Activated CD8-positive, alpha-beta memory T cell treated with anti-CD3 and anti-CD28 coated beads, Interleukin-2, amount 50 U/mL, for 1 hour (primary cell): ENCODE results near the gene CDC7.
"Not testable (repeated sequence)": the region's sequence is repeated elsewhere in the genome, so short reads cannot be mapped to it uniquely, and the experiment has no call there.

Experiments
- DNase-seq: peaks from one replicate; pipeline ENCODE4 v3.0.0-alpha.2; 2020; ENCODE audit errors: extremely low read depth

The CDC7 gene

GRCh38 chr1:91500756-91501522 lies at the start of gene CDC7:
Gene CDC7, plus strand, starts transcription at chr1:91500851. Its CDS starts 866 bp downstream, at chr1:91501717.
- DNase-seq, result peak; percentile 65

- no peak for DNase-seq
These were observed 46.5 kb upstream of the CDC7 start for GRCh38 chr1:91454136-91454535.

- no peak for DNase-seq
These were observed 45.3 kb upstream of the CDC7 start for GRCh38 chr1:91455334-91455733.

- no peak for DNase-seq
These were observed 44.8 kb upstream of the CDC7 start for GRCh38 chr1:91455896-91456295.

- not testable (repeated sequence) for DNase-seq
These were observed 35.3 kb upstream of the CDC7 start for GRCh38 chr1:91465350-91465749.

- DNase-seq, result no peak
These were observed 24.0 kb upstream of the CDC7 start for GRCh38 chr1:91476533-91477217.

DNA sequence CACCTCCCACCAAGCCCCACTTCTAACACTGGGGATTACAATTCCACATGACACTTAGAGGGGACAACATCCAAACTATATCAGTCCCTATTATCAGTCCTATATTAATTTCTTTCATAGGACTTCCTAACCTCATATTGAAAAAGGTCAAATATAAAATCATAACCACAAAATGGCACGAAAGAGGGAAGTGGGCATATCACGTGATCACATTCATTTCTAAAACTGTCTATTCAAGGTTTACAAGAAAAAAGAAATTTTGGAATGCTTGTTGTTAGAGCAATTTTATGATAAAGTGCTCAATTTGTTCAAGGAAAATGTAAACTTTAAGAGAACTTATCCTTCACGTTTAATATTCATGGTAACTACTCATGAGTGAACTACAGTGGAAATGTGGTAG lies 13.2 kb upstream of the CDC7 start:
- no peak for DNase-seq

GRCh38 chr1:91490501-91490900 lies 10.2 kb upstream of the CDC7 start:
- no peak for DNase-seq

DNA sequence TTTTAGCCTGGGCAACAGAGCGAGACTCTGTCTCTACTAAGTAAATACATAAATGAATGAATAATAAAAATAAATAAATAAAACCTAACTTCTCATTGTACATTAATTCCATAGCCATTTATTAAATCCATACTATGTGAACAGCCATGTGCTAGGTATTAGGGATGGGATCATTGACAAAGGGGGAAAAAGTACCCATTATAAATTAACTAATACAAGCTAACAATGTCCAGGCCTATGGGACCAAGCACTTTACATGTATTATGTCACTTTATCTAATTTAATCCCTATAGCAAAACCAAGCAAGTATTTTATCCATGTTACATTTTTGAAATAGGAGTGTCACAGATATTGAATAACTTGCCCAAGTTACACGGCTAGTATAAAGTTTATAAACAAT lies 2.6 kb upstream of the CDC7 start:
- DNase-seq, result no peak

GRCh38 chr1:91498498-91499245 lies 2.0 kb upstream of the CDC7 start:
- no peak for DNase-seq

GRCh38 chr1:91499346-91499745 lies 1.3 kb upstream of the CDC7 start:
- DNase-seq, result no peak

- DNase-seq, result no peak
These were observed 521 bp upstream of the CDC7 start for GRCh38 chr1:91499904-91500755.

DNA sequence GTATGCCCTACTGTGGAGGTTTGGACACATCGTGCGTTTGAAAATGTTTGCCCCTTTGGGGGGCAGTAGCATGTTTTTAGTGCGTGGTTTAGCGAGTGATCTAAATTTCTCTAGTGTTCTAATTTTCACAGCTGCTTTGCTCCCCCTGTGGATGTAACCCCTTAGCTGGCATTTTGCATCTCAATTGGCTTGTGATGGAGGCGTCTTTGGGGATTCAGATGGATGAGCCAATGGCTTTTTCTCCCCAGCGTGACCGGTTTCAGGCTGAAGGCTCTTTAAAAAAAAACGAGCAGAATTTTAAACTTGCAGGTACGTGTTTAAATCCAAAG lies 836 bp downstream of the CDC7 start:
- no peak for DNase-seq

GRCh38 chr1:91501971-91502671 lies 1.5 kb downstream of the CDC7 start:
- DNase-seq, result no peak

DNA sequence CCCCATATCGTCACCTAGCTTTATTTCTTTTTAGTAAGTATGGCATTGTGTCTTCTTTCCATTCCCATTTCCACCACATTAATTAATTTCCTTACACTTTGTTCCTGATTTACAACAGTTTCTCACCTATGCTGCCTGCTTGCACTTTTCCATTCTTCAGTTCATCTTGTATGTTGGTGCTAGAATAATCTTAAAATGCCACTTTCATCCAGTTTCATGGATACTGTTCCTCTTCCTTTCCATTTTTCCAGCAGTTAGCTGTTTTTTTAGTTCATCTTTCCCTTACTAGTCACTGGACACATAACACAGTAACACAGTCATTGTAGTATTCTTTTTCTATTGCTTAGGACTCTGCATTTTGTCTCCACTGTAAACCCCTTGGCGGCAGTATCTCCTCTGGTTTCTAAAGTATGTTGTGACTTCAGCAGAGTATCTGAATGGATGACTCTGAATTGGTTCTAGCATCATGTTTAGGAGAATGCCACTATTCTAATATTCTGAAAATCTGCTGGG lies 2.1 kb downstream of the CDC7 start:
- no peak for DNase-seq

- no peak for DNase-seq
These were observed 2.8 kb downstream of the CDC7 start for GRCh38 chr1:91503332-91503900.

DNA sequence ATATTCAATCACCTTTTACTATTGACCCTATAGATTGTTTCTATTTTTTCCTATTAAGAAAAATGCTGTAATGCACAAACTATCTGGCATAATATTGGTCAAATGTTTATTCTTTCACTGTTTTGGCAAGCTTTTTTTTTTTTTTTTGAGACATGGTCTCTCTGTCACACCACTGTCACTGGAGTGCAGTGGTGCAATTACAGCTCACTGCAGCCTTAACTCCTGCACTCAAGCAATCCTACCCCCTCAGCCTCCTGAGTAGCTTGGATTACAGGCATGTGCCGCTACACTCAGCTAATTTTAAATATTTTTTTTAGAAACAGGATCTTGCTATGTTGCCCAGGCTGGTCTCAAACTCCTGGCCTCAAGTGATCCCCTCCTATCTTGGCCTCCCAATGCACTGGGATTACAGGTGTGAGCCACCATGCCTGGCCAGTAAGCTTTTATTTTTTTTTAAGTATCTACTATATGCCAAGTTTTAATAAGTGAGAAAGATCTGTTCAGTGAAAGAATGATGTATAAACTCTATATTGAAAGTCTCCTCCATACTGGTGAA lies 3.4 kb downstream of the CDC7 start:
- no peak for DNase-seq

DNA sequence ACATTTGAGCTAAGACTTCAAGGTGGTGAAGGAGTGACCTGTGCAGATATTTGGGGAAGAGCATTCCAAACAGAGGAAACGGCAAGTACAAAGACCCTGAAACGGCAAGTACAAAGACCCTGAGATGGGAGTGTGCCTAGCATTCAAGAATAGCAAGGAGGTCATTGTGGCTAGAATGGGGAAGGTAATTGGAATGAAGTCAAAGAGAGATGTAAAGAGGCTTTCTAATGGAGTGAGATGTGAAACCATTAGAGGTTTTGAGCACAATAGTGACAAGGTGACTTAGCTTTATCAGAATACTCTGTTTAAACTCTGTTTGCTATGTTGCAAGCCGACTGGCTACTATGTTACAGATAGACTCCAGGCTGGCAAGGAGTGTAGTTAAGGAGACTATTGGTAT lies 4.4 kb downstream of the CDC7 start:
- DNase-seq, result no peak

DNA sequence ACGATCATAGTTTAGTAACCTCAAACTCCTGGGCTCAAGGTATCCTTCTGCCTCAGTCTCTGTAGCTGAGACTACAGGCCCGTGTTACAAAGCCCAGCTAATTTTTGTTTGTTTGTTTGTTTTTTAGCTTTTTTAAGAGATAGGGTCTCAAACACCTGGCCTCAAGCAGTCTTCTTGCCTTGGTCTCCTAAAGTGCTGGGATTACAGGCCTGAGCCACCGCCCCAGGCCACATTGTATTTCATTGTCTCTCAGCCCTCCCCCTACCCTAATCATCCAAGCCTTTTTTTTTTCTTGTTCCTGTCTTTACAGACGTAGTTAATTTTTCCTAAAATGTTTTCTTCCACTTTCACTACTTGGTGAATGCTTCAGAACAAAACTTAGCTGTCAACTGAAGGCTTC lies 5.4 kb downstream of the CDC7 start:
- DNase-seq, result no peak

GRCh38 chr1:91507328-91507727 lies 6.7 kb downstream of the CDC7 start:
- DNase-seq, result no peak
